GM12801 (cell line): ENCODE results near the gene CES3.

Experiments used
- CTCF ChIP-seq: IDR thresholded peaks from one replicate; pipeline ENCODE4 v1.5.1; 2011; ENCODE audit warnings: control low read depth; ENCODE audit not compliant: insufficient read length; ENCODE audit errors: extremely low read depth

CES3 gene

GRCh38 chr16:67019171-67019570 lies 58.1 kb downstream of the CES3 start:
- no peak for TF ChIP-seq CTCF

- TF ChIP-seq CTCF, result no peak
Measured at GRCh38 chr16:67021321-67021720, 60.3 kb downstream of the CES3 start.

- TF ChIP-seq CTCF, result no peak
Measured at GRCh38 chr16:67022531-67023214, 61.6 kb downstream of the CES3 start.

GRCh38 chr16:67023689-67024088 lies 62.6 kb downstream of the CES3 start:
- no peak for TF ChIP-seq CTCF
